Spinal cord (tissue), 10 donors: ENCODE measurements around the gene PUM1. TPM values are rescaled to one million over a fixed set of nuclear protein-coding genes. Genes with fewer than 3 reads are reported as not detected.

ENCODE experiments used
- DNase-seq, 6 donors: peaks; one replicate each; pipeline versions ENCODE4 v3.0.0 to v3.0.0-alpha.2; 2013 to 2015; ENCODE audit warnings: low spot score in 6 of 6, low read depth in 4 of 6
- H3K27ac ChIP-seq: one replicate; pipeline ENCODE4 v1.5.1; 2013; ENCODE audit warnings: low read depth, low read length, control low read depth
- H3K27me3 ChIP-seq: one replicate; pipeline ENCODE4 v1.6.1; 2013; ENCODE audit warnings: low read length; ENCODE audit not compliant: control insufficient read depth, insufficient read depth
- H3K36me3 ChIP-seq: one replicate; pipeline ENCODE4 v1.6.1; 2013; ENCODE audit warnings: low read length; ENCODE audit not compliant: control insufficient read depth, insufficient read depth
- H3K4me1 ChIP-seq: one replicate; pipeline ENCODE4 v1.6.1; 2013; ENCODE audit warnings: low read length; ENCODE audit not compliant: control insufficient read depth, insufficient read depth
- H3K4me3 ChIP-seq: one replicate; pipeline ENCODE4 v1.5.1; 2013; ENCODE audit warnings: low read depth, low read length, control low read depth
- H3K9me3 ChIP-seq: one replicate; pipeline ENCODE4 v1.6.1; 2013; ENCODE audit warnings: low read length; ENCODE audit not compliant: control insufficient read depth, insufficient read depth
- WGBS: methylation state at CpG from one replicate; pipeline ENCODE4 v1.1.5; 2013; ENCODE audit warnings: missing lambda C conversion rate; ENCODE audit not compliant: insufficient coverage; 5-methylcytosine and 5-hydroxymethylcytosine counted together
- polyA plus RNA-seq, 2 donors: library from polyadenylated mRNA; unstranded; fragments of 120-200 nt; gene quantifications; one replicate each; pipeline ENCODE4 v1.2.1, GENCODE V29; 2013; ENCODE audit not compliant: insufficient read length in 2 of 2
- total RNA-seq, 2 donors: library from RNA; depleted of rRNA in 1 of 2; stranded (reverse); fragments of 120-200 nt in 1 of 2; fragments of >200 nt in 1 of 2; gene quantifications; one replicate each; pipeline versions ENCODE4 v1.2.3 to v1.2.4, GENCODE V29; 2013 to 2014
- donor health status: healthy.

The PUM1 gene
- total and polyA plus RNA-seq, 4 donors, result 65.1 to 96.0 (median 78.1) TPM

DNA sequence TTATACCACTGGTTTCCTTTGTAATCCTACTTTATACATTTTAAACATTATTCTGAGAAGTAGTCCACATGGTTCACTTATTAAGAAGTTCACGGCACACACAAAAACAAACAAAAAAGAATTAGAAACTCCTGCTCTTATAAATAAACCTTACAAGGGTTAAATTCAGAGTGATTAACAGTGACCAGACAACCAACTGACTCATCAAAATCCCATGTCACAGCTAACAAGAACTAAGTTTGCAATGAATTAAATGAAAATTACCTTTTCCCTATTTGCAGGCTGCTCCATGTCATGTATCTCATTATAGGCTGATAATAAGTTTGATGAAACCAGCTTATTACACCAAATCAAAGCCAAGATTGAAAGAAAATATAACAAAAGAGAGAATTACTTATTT lies 77.5 kb downstream of the PUM1 start:
- 100% methylated on average over 1 of the region's 1 CpG for WGBS
- Histone ChIP-seq H3K36me3 (peaks cover 10% of the 10 kb centered on the region), H3K27me3 (no peaks in the 10 kb centered on the region), H3K4me3 (no peak overlapping the region), H3K9me3 (no peaks in the 10 kb centered on the region), H3K4me1 (peaks cover 6% of the 10 kb centered on the region), H3K27ac (no peak overlapping the region)
- DNase-seq, result no peak

DNA sequence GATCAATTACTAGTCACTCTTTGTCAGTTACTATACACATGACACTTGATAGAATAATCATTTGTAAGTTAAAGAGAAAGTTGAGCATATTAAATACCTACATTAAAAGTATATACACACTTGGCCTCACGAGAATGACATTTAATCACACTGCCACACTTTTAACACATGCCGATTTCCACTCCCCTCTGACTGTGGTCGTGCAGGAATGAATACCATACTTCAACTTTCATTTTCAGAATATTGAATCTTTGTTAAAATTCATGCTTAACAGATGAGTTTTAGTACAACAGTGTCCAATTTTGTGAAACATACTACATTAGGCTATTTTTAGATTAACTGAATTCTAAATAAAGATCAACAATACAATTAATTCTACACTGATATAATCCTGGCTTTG lies 78.8 kb downstream of the PUM1 start:
- Histone ChIP-seq H3K36me3 (peaks cover 6% of the 10 kb centered on the region), H3K4me3 (no peak overlapping the region), H3K27me3 (no peaks in the 10 kb centered on the region), H3K4me1 (peaks cover 6% of the 10 kb centered on the region), H3K27ac (no peak overlapping the region), H3K9me3 (no peaks in the 10 kb centered on the region)
- no peak for DNase-seq
- WGBS, result no CpG with 5 or more reads among the region's 3 CpGs

DNA sequence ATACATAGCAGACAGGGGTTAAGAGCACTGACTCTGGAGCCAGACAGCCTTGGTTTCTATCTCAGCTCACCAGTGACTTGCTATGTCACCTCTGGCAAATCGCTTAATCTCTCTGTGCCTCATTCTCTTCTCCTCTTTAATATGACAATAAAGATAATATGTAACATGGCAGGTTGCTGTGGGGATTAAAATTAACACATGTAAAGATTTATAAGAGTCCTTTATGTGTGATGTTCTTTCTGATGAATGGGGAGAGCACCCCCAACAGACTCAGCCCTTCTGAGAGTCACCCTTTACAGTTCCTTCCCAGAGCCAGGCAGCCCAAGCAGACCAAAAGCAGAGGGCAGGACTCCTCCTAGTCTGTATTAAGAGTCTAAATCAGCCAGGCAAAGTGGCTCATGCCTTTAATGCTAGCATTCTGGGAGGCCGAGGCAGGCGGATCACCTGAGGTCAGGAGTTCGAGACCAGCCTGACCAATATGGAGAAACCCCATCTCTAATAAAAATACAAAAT lies 80.5 kb downstream of the PUM1 start:
- WGBS, result no CpG with 5 or more reads among the region's 4 CpGs
- no peaks in the 10 kb centered on the region for H3K27me3 ChIP-seq
- H3K9me3 ChIP-seq, result no peaks in the 10 kb centered on the region
- no peak for DNase-seq
- H3K36me3 ChIP-seq, result peaks cover 6% of the 10 kb centered on the region
- H3K4me1 ChIP-seq, result peaks cover 6% of the 10 kb centered on the region
- no peak overlapping the region for H3K4me3 ChIP-seq
- H3K27ac ChIP-seq, result no peak overlapping the region

DNA sequence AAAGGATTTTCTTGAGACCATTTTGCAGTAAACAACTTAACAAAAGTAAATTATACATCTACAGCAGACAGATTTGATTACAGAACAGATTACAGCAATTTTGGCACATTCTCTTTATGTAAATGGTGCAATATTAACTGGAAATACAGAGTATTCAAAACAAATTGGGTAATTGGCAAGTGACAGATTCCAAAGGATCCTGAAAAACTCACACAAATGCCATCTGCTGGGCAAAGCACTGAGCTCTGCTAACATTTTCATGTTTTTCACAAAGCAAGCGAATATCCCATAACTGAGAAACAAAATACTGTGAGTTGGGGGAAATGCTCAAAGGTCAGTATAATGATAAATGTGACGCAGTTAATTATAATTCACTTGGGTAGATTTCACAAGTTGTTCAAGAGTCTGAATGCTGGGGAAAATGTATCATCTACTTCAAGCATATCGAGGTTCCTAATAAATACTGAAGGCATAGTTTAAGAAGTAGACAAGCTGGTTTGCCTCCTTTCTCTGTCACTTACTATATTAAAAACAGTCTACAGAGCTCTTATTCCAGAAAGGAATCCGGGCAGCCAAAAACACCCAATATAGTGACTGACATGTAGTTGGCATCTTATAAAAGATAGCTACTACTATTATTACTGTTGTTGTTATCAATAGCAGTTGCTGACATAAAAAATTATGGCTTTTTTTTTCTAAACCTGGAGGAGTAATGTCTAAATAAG lies 81.2 kb downstream of the PUM1 start:
- Histone ChIP-seq H3K4me3 (no peak overlapping the region), H3K36me3 (peaks cover 12% of the 10 kb centered on the region), H3K9me3 (no peaks in the 10 kb centered on the region), H3K27me3 (no peaks in the 10 kb centered on the region), H3K4me1 (peaks cover 6% of the 10 kb centered on the region), H3K27ac (no peak overlapping the region)
- DNase-seq, result peak in 2 of 6 donors; percentile 28 to 44
- WGBS, result no CpG with 5 or more reads among the region's 4 CpGs

DNA sequence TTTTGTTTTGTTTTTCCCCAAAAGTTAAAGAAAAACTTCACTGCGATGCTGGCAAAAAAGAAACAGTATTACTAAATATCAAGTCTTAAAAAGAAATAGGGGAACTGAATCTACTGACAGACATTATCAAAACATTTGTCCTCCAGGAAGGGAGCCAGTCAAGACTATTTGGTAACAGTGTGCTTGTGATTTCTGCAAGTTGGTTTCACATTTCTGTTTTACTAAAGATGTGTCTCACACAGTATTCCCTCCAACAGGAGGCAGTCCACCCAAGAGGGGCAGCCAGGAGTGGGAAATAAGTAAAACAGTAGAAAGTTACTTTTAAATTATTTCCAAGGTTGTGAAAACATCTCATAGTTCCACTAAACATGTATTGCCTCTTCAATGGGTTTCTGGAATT lies 82.6 kb downstream of the PUM1 start:
- peaks cover 4% of the 10 kb centered on the region for H3K4me1 ChIP-seq
- peak in 1 of 6 donors; percentile 22 for DNase-seq
- WGBS, result no CpG with 5 or more reads among the region's 1 CpG
- H3K27ac ChIP-seq, result no peak overlapping the region
- no peak overlapping the region for H3K4me3 ChIP-seq
- peaks cover 13% of the 10 kb centered on the region for H3K36me3 ChIP-seq
- H3K9me3 ChIP-seq, result no peaks in the 10 kb centered on the region
- no peaks in the 10 kb centered on the region for H3K27me3 ChIP-seq

DNA sequence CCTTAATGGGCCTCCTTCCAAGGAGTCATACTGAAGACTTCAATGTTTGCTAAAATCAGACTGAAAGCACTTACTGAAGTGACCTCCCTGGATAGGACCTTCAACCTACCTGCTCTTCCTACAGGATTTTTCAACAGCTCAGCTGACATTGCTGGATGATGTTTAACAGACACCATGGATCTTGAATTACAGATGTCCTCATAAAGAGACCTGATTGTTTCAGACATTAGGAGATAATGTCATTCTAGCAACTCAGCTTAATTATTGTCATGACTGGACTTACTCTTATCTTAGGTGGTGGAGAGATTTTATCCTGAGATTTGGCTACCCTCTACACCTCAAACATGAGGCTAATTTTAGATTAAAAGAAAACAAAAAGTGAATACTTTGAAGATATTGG lies 83.1 kb downstream of the PUM1 start:
- no peak for DNase-seq
- Histone ChIP-seq H3K4me1 (peaks cover 4% of the 10 kb centered on the region), H3K27ac (no peak overlapping the region)

DNA sequence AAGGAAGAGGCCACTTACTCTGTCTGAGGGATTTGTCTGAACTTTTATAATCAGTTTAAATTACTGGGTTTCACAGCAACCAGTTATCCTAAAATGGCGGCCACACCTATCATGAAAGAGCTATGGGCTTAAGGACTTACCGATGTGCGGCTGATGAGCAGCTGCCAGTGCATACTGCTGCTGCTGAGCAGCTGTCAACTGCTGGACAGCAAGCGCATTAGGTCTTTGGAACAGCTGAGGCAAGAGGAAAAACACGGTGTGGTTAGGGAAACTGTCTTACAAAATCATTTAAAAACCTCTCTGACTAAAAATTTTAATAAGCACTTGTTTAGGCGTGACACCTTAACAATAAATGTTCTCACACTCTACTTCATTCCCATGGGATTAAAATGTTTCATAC lies 84.3 kb downstream of the PUM1 start:
- peaks cover 4% of the 10 kb centered on the region for H3K4me1 ChIP-seq
- H3K27me3 ChIP-seq, result no peaks in the 10 kb centered on the region
- peaks cover 13% of the 10 kb centered on the region for H3K36me3 ChIP-seq
- no peak for DNase-seq
- 90% methylated on average over 4 of the region's 6 CpGs for WGBS
- no peak overlapping the region for H3K27ac ChIP-seq
- no peak overlapping the region for H3K4me3 ChIP-seq
- no peaks in the 10 kb centered on the region for H3K9me3 ChIP-seq

More for the DNA sequence above, 83.1 kb downstream of the PUM1 start:
- Histone ChIP-seq H3K36me3 (peaks cover 13% of the 10 kb centered on the region), H3K27me3 (no peaks in the 10 kb centered on the region), H3K9me3 (no peaks in the 10 kb centered on the region), H3K4me3 (no peak overlapping the region)

DNA sequence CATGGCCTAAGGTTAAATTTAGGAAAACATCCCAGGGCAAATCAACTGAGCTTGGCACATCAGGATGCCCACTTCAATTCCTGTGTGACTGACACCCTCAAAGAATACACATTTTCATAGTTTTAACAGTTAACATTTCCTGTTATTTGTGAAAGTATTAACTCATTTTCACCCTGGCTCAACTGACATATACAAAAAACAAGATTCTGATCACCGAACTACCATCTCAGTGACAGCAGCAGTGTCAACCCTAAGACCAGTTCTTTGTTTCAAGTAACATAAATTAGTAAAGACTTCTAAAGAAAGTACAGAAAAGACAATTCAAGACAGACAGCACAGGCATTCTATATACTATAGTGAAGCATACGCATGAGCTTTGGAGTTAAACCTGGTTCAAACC lies 88.0 kb downstream of the PUM1 start:
- no peaks in the 10 kb centered on the region for H3K9me3 ChIP-seq
- peaks cover 14% of the 10 kb centered on the region for H3K36me3 ChIP-seq
- H3K27ac ChIP-seq, result no peak overlapping the region
- H3K4me3 ChIP-seq, result no peak overlapping the region
- DNase-seq, result no peak
- no peaks in the 10 kb centered on the region for H3K4me1 ChIP-seq
- 100% methylated on average over 1 of the region's 2 CpGs for WGBS
- no peaks in the 10 kb centered on the region for H3K27me3 ChIP-seq

DNA sequence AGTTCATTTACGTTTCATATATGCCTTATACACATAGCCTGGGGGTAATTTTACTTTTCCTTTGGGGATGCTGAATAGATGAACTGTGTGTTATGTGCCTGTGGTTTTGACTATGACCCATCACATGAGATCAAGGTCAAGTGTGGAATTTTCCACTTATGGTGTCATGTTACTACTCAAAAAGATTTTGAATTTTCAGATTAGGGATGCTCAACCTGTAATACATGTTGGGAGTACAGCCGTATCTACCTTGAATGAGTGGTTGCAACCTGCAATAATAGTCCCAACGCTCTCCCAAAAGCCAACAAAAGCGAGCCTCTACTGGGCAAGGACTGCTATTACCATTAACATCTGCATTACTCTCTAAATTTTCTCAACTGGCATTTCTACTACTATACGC lies 88.4 kb downstream of the PUM1 start:
- H3K4me1 ChIP-seq, result no peaks in the 10 kb centered on the region
- H3K9me3 ChIP-seq, result no peaks in the 10 kb centered on the region
- H3K36me3 ChIP-seq, result peaks cover 14% of the 10 kb centered on the region
- H3K4me3 ChIP-seq, result no peak overlapping the region
- H3K27ac ChIP-seq, result no peak overlapping the region
- DNase-seq, result no peak
- 70% methylated on average over 2 of the region's 5 CpGs for WGBS
- no peaks in the 10 kb centered on the region for H3K27me3 ChIP-seq

DNA sequence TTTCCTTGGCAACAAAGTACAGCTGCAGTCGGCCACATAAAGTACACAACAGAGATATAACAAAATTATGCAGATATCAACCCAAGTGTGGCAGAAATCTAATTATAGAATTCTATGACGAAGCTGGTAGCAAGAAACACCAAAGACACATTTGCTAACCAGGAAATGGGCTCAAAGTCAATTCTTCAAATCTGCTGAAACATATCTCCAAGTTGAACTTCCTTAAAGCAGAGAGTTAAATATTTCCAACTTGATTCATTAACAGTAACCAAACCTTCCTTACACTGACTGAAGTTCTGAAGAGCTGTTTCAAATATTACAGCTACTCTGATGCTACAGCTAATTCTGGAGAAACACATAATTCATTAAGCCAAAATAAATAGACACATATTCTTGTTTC lies 89.4 kb downstream of the PUM1 start:
- no CpG with 5 or more reads among the region's 2 CpGs for WGBS

More for the DNA sequence above, 89.4 kb downstream of the PUM1 start:
- Histone ChIP-seq H3K9me3 (no peaks in the 10 kb centered on the region), H3K4me3 (no peak overlapping the region), H3K27me3 (no peaks in the 10 kb centered on the region), H3K36me3 (peaks cover 14% of the 10 kb centered on the region), H3K4me1 (no peaks in the 10 kb centered on the region), H3K27ac (no peak overlapping the region)
- peak in 1 of 6 donors; percentile 31 for DNase-seq
